Measurements from ENCODE around the gene BCAS1.

DNA sequence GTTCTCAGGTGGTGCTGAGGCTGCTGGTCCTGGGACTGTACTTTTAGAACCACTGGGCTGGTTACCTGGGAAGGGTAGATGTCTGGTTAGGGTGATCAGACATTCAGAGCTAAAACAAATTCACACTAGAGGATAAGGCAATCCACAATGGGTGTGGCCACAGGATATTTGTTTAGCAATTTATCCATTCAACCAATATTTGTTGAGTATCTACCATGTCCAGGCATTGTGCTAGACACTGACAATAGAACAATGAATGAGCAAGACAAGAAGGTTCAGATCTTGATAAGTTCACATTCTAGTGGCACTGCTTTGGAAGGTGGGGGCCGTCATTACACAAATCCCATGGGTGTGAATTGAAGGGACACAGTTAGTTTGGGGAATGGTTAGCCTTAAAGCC is 131.7 kb downstream of the BCAS1 start:
- TF ChIP-seq SUZ12 (IDR thresholded peaks at IDR 0.05; ENCODE audit: extremely low read depth, insufficient read depth, insufficient read length) (no peak), YY1 (IDR thresholded peaks at IDR 0.05; ENCODE audit: insufficient read depth, insufficient read length) (no peak)

Data from NT2/D1 (cell line).